Activated T-helper 1 cell treated with Interleukin-2 at 50 U/mL for 16 hours (primary cell): ENCODE measurements around the gene TTLL6.

Source experiments
- DNase-seq: peaks from one replicate; pipeline ENCODE4 v3.0.0-alpha.2; 2020; ENCODE audit warnings: low read depth

Gene TTLL6

GRCh38 chr17:48738424-48738802 lies 78.6 kb downstream of the TTLL6 start:
- no peak for DNase-seq

GRCh38 chr17:48737330-48738043 lies 79.5 kb downstream of the TTLL6 start:
- no peak for DNase-seq

GRCh38 chr17:48735062-48735351 lies 82.0 kb downstream of the TTLL6 start:
- no peak for DNase-seq

- no peak for DNase-seq
Measured at GRCh38 chr17:48734333-48735061, 82.5 kb downstream of the TTLL6 start.

GRCh38 chr17:48733632-48734328 lies 83.2 kb downstream of the TTLL6 start:
- DNase-seq: no peak

- DNase-seq: no peak
Measured at GRCh38 chr17:48732688-48733629, 84.1 kb downstream of the TTLL6 start.

GRCh38 chr17:48731355-48731754 lies 85.7 kb downstream of the TTLL6 start:
- no peak for DNase-seq

GRCh38 chr17:48730240-48730550 lies 86.8 kb downstream of the TTLL6 start:
- DNase-seq: no peak

- DNase-seq: no peak
Measured at GRCh38 chr17:48729335-48730239, 87.4 kb downstream of the TTLL6 start.

- DNase-seq: no peak
Measured at GRCh38 chr17:48728232-48729231, 88.5 kb downstream of the TTLL6 start, which contains the start of gene HOXB13. Gene HOXB13, minus strand, starts transcription at chr17:48728750. Its CDS starts 157 bp downstream, at chr17:48728593.

GRCh38 chr17:48727415-48728175 lies 89.4 kb downstream of the TTLL6 start:
- DNase-seq: no peak

GRCh38 chr17:48726916-48727286 lies 90.1 kb downstream of the TTLL6 start:
- DNase-seq: no peak

- no peak for DNase-seq
Measured at GRCh38 chr17:48726114-48726915, 90.7 kb downstream of the TTLL6 start.

- DNase-seq: no peak
Measured at GRCh38 chr17:48725288-48726064, 91.6 kb downstream of the TTLL6 start.

GRCh38 chr17:48725004-48725287 lies 92.1 kb downstream of the TTLL6 start:
- no peak for DNase-seq

GRCh38 chr17:48724251-48725003 lies 92.6 kb downstream of the TTLL6 start:
- DNase-seq: peak; percentile 41
